GM13977 (cell line): ENCODE results near the gene OR4K14.
"Not testable (repeated sequence)": the region's sequence is repeated elsewhere in the genome, so short reads cannot be mapped to it uniquely, and the experiment has no call there.

ENCODE experiments used
- DNase-seq: peaks from one replicate; pipeline ENCODE4 v3.0.0; 2012; ENCODE audit warnings: low spot score
- CTCF ChIP-seq: IDR thresholded peaks from 2 replicates; pipeline ENCODE4 v1.5.1; 2012; ENCODE audit warnings: mild to moderate bottlenecking, control low read depth; ENCODE audit not compliant: insufficient read depth; ENCODE audit errors: extremely low read depth, missing control alignments
- in situ Hi-C: fragments of 300-500 bp; cut with MboI; formaldehyde crosslinking; loops from one replicate; pipeline ENCODE4 v1.12.0; 2022; ENCODE audit warnings: low sequenced_read_pairs, low pct_unique_long_range_greater_than_20kb, mixed read lengths, inconsistent platforms; ENCODE audit not compliant: unreplicated experiment

Gene OR4K14

GRCh38 chr14:19974844-19975243 is 44.3 kb downstream of the OR4K14 start:
- in situ Hi-C loops = no loop called here
- no peak for TF ChIP-seq CTCF
- DNase-seq = no peak

- DNase-seq, in situ Hi-C loops: not testable (repeated sequence)
Observed at GRCh38 chr14:19969735-19970134, 49.4 kb downstream of the OR4K14 start.
